ENCODE data around the gene GHRH.

Gene GHRH

DNA sequence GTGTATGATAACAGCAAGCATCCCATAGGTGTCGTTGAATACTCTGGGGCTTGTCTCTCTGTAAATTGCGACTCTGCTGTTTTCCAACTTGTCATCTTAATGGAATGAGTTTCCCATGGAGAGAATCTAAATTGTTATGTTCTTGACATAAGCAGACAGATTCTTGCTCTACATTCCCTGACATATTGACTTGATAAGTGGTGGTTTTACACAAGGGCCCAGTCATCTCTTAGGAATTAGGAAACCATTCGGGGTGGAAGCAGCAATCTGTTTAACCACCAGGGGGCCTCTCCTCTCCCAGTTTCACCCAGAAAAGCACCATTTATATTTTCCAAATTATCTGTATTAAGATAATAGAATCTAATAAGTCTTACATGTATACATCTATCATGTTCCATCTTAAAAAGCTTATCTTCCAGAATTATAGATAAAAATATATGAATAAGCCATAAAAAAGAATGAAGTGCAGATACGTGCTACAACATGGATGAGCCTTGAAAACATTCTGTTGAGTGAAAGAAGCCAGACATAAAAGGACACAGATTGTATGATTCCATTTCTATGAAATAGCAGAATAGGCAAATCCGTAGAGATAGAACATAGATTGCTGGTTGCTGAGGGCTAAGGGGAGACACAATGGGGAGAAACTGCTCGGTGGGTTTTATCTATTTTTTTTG is 59.2 kb downstream of the GHRH start:
- peak; percentile 53 for DNase-seq

DNA sequence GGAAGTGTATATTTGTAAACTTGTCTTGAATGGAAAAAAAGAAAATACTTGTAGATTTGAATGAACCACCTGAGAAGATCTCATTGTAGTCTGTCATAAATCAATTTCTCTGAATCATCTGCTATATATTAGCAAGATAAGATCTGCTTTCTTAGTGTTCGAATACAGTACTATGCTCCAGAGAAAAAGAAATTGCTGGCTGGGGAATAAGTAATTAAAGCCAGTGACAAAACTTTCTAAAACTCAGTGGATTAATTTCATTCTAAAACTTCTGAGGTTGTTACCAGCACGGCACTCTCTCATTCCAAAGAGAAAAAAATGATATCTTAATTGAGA is 59.8 kb downstream of the GHRH start:
- no peak for DNase-seq
